ENCODE data around the gene DNAJC15. TPM values are rescaled to one million over a fixed set of nuclear protein-coding genes. Genes with fewer than 3 reads are reported as not detected.

The DNAJC15 gene
- total RNA-seq, 1 donor from 2014 or later, result 4.7 TPM

DNA sequence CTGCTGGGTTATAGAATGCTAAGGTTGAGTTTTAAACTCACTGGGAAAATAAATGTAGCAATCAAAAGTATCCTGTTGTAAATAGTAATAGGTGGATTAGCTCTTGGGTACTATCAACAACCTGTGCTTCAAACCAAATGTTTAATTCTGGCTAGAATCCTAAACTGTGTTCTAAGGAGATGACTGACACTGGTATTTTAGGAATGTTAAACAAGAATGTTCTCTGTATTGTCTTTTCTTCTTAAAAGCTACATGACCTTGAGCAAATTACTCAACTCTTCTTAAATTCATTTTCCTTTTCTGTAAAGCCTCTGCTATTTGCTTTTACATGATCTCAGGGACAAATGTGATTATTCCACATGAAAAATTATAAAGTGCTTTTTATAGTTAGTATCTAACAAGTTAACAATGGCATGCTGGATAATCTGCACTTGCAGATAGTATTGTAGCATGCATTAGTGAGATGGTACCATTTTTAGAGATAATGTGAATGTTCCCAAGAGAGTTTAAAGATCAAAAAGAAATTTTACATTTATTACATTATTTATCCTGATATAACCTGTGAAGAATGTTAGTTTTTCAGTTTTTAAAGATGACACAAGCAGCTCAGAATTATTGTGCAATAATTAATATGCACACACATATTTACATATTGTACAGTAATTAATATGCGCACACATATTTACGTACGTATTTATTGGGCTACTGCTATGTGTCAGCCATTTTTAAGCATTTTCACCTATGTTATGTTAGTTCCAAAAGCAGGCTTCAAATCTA is 17.7 kb upstream of the DNAJC15 start:
- no peaks in the 10 kb centered on the region for H3K27me3 ChIP-seq
- TF ChIP-seq, protein P1, sequence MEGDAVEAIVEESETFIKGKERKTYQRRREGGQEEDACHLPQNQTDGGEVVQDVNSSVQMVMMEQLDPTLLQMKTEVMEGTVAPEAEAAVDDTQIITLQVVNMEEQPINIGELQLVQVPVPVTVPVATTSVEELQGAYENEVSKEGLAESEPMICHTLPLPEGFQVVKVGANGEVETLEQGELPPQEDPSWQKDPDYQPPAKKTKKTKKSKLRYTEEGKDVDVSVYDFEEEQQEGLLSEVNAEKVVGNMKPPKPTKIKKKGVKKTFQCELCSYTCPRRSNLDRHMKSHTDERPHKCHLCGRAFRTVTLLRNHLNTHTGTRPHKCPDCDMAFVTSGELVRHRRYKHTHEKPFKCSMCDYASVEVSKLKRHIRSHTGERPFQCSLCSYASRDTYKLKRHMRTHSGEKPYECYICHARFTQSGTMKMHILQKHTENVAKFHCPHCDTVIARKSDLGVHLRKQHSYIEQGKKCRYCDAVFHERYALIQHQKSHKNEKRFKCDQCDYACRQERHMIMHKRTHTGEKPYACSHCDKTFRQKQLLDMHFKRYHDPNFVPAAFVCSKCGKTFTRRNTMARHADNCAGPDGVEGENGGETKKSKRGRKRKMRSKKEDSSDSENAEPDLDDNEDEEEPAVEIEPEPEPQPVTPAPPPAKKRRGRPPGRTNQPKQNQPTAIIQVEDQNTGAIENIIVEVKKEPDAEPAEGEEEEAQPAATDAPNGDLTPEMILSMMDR (IDR thresholded peaks at IDR 0.05), result no peak
- TF ChIP-seq POLR2AphosphoS5 (IDR thresholded peaks at IDR 0.05; ENCODE audit: insufficient read depth in 1 of 2, low read depth in 1 of 2), result no peak
- TF ChIP-seq POLR2A (IDR thresholded peaks at IDR 0.05), result no peak
- H3K36me3 ChIP-seq, result no peaks in the 10 kb centered on the region
- no peaks in the 10 kb centered on the region for H3K9me3 ChIP-seq
- no peak overlapping the region for H3K27ac ChIP-seq
- DNase-seq (ENCODE audit: extremely low spot score in 2 of 2), result no peak
- H3K4me1 ChIP-seq, result no peaks in the 10 kb centered on the region
- intact Hi-C loops (cut with DNase I), result no loop called here
- H3K4me3 ChIP-seq, result no peak overlapping the region

DNA sequence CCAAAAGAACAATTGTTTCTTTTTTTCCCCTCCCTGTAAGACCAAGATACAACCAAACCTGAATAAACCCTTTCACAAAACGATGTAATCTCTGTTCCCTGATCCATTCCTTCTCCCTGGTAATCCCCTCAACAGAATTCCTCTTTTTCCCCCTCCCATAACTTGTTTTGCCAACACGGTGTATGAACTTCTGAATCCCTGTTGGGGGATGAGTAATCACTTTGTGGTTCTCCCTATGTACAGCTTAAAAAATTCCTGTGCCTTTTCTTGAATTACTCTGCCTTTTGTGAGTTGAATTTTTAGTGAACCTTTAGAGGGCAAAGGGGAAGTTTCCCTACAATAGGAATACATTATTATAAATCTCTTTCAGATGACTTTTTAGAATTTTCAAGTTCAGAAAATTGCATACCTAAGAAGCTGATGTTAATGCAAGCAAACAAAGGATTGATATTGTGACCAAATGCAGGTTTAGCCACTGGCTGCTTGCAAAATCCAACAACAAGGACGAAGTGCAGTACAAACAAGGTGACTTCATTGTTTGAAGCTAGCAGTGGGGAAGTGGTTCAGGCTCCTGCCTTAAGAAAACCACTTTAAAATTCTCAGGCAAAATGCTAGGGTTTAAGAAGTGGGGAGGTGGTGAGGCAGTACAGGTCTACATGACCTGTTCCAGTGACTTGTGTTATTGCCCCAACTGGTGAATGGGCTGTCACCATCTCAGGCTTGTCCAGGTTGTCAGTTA is 16.3 kb upstream of the DNAJC15 start:
- intact Hi-C loops (cut with DNase I), result no loop called here
- H3K9me3 ChIP-seq, result no peaks in the 10 kb centered on the region
- TF ChIP-seq, protein P1 (IDR thresholded peaks at IDR 0.05), result no peak
- TF ChIP-seq POLR2A (IDR thresholded peaks at IDR 0.05) (no peak), POLR2AphosphoS5 (IDR thresholded peaks at IDR 0.05; ENCODE audit: insufficient read depth in 1 of 2, low read depth in 1 of 2) (no peak)
- no peak overlapping the region for H3K4me3 ChIP-seq
- no peak for DNase-seq (ENCODE audit: extremely low spot score in 2 of 2)
- no peaks in the 10 kb centered on the region for H3K27me3 ChIP-seq
- H3K4me1 ChIP-seq, result no peaks in the 10 kb centered on the region
- no peak overlapping the region for H3K27ac ChIP-seq
- H3K36me3 ChIP-seq, result no peaks in the 10 kb centered on the region

DNA sequence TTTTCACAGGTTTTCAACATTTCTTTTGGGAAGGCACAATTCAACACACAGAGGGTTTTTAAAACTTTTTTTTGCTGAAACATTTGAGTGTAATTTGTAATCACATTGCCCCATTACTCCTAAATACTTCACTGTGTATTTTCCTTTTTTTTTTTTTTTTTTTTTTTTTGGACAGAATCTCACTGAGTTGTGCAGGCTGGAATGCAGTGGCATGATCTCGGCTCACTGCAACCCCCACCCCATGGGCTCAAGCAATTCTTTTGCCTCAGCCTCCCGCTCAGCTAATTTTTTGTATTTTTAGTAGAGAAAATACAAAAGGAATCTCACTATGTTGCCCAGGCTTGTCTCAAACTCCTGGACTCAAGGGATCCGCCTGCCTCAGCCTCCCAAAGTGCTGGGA is 14.8 kb upstream of the DNAJC15 start:
- no peaks in the 10 kb centered on the region for H3K36me3 ChIP-seq
- no peak overlapping the region for H3K4me3 ChIP-seq
- no peaks in the 10 kb centered on the region for H3K9me3 ChIP-seq
- H3K27me3 ChIP-seq, result no peaks in the 10 kb centered on the region
- no peak for DNase-seq (ENCODE audit: extremely low spot score in 2 of 2)
- TF ChIP-seq POLR2AphosphoS5 (IDR thresholded peaks at IDR 0.05; ENCODE audit: insufficient read depth in 1 of 2, low read depth in 1 of 2) (no peak), POLR2A (IDR thresholded peaks at IDR 0.05) (no peak)
- TF ChIP-seq, protein P1 (IDR thresholded peaks at IDR 0.05), result no peak
- H3K4me1 ChIP-seq, result no peaks in the 10 kb centered on the region
- no peak overlapping the region for H3K27ac ChIP-seq
- intact Hi-C loops (cut with DNase I), result no loop called here

DNA sequence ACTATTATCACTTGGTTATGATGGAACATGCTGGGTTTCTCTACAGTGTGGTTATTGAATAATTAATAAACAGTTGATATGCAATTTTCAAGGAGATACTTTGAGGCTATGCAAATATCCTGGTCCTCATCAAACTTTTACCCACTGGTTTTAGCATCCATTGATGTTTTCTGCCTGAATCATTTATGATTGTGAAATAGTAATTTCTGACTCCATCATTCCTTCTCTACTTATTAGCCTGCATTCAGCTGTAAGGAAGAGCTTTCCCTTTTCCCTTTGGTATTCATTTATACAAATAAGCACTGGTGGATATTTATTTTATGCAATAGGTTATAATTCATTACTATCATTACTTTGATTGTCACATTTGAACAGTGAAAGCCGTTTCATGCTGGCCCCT is 13.9 kb upstream of the DNAJC15 start:
- H3K9me3 ChIP-seq, result no peaks in the 10 kb centered on the region
- H3K27ac ChIP-seq, result no peak overlapping the region
- H3K36me3 ChIP-seq, result no peaks in the 10 kb centered on the region
- intact Hi-C loops (cut with DNase I), result no loop called here
- TF ChIP-seq POLR2A (IDR thresholded peaks at IDR 0.05) (no peak), POLR2AphosphoS5 (IDR thresholded peaks at IDR 0.05; ENCODE audit: insufficient read depth in 1 of 2, low read depth in 1 of 2) (no peak)
- H3K4me1 ChIP-seq, result no peaks in the 10 kb centered on the region
- H3K4me3 ChIP-seq, result no peak overlapping the region
- DNase-seq (ENCODE audit: extremely low spot score in 2 of 2), result no peak
- H3K27me3 ChIP-seq, result no peaks in the 10 kb centered on the region

DNA sequence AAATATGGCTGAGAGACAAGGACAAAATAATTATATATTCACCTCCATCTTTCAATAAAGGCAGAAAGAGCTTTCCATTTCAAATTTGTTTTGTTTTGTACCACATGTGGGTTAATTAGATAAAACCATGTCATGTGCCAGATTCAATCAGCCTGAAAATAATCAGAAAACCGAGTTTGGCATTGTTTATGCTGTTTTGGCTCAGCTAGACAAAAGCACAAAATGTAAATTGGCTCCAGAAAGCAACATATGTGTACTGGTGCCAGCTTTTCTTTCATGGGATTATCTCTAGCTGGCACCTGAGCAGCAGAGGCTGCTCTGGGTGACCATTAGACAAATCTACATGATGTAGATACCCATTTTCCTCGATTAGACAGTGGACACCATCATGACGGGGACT is 9.2 kb upstream of the DNAJC15 start:
- intact Hi-C loops (cut with DNase I), result no loop called here
- Histone ChIP-seq H3K9me3 (no peaks in the 10 kb centered on the region), H3K4me3 (no peak overlapping the region), H3K36me3 (no peaks in the 10 kb centered on the region), H3K27ac (no peak overlapping the region), H3K27me3 (no peaks in the 10 kb centered on the region), H3K4me1 (no peaks in the 10 kb centered on the region)
- no peak for TF ChIP-seq POLR2AphosphoS5 (IDR thresholded peaks at IDR 0.05; ENCODE audit: insufficient read depth in 1 of 2, low read depth in 1 of 2)
- TF ChIP-seq POLR2A (IDR thresholded peaks at IDR 0.05), result no peak
- TF ChIP-seq, protein P1 (IDR thresholded peaks at IDR 0.05), result no peak
- DNase-seq (ENCODE audit: extremely low spot score in 2 of 2), result no peak
